Mononuclear cell (primary cell): ENCODE results near the gene PTPN20. TPM values are rescaled to one million over a fixed set of nuclear protein-coding genes. Genes with fewer than 3 reads are reported as not detected.
"Not testable (repeated sequence)": the region's sequence is repeated elsewhere in the genome, so short reads cannot be mapped to it uniquely, and the experiment has no call there.

Source experiments
- H3K27me3 ChIP-seq: 2 replicates; pipeline ENCODE4 v1.6.0; 2011; ENCODE audit warnings: low read length, control low read depth; ENCODE audit not compliant: insufficient read depth
- H3K4me1 ChIP-seq: 2 replicates; pipeline ENCODE4 v1.5.1; 2011; ENCODE audit warnings: mild to moderate bottlenecking, low read length, control low read depth; ENCODE audit not compliant: insufficient read depth
- H3K4me3 ChIP-seq: 2 replicates; pipeline ENCODE4 v1.5.1; 2011; ENCODE audit warnings: mild to moderate bottlenecking, low read length, moderate library complexity
- H3K9me3 ChIP-seq: 2 replicates; pipeline ENCODE4 v1.5.1; 2011; ENCODE audit warnings: low read depth, mild to moderate bottlenecking, control low read depth, low read length
- total RNA-seq: library from RNA; depleted of rRNA; stranded (reverse); fragments of >200 nt; gene quantifications from one replicate; pipeline ENCODE4 v1.2.3, GENCODE V29; 2012

The PTPN20 gene
- total RNA-seq, 1 donor = 0.73 TPM

DNA sequence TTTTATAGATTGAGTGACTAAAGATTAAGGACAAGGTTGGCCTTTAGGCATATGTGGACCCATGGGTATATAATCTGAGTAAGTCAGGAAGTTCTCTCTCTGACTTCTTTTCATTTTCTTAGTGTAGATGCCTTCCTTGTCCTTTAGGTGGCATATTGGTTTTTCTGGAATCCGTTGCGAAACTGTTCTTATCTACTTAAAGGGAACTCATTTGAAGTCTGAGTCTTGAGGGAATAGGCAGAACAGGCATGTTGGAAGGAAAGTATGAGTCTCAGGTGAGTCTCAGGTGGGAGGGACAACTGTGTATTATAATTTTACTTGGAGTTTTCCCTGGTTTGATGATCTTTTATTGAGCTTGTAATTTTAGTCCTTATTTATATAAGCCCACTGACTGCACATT, 14.6 kb downstream of the PTPN20 start:
- not testable (repeated sequence) for H3K27me3 ChIP-seq, H3K4me3 ChIP-seq, H3K4me1 ChIP-seq, H3K9me3 ChIP-seq

DNA sequence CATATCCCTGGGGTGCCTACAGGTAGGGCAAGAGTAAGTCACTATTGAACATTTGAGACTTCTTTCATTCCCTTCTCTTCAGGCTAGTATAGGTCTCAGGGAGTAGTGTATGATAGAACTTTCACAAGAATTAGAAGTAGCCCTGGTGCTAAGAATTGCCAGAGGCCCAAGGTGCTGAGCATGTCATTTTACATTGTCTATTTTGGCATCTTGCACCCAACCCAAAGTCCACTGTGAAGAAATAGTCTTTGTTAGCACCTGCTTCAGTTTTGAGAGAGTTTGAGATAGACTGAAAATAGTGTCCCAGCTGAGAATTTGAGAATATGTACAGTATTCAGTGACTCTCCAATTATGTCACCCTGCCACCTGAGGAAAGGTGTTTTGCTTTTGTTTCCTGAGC, 17.6 kb downstream of the PTPN20 start:
- not testable (repeated sequence) for H3K27me3 ChIP-seq, H3K4me3 ChIP-seq, H3K4me1 ChIP-seq, H3K9me3 ChIP-seq

DNA sequence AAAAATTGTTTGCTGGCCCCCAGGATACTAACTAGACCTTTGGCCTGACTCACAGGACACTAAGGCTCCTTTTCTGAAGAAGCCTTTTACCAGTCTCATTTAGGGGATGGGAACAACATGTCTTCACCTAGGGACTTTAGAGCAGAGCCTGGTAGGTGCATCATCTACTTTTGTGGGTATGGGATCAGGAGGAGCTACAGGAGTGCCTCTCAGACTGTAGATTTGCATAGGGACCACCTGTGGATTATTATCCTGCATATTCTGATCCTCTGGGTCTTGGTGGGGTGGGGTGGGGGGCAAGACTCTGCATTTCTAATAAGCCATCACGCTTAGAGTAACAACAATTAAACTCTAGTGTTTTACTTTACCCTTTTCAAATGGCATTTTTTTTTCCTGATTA, 21.2 kb downstream of the PTPN20 start:
- not testable (repeated sequence) for H3K4me1 ChIP-seq, H3K27me3 ChIP-seq, H3K4me3 ChIP-seq, H3K9me3 ChIP-seq

DNA sequence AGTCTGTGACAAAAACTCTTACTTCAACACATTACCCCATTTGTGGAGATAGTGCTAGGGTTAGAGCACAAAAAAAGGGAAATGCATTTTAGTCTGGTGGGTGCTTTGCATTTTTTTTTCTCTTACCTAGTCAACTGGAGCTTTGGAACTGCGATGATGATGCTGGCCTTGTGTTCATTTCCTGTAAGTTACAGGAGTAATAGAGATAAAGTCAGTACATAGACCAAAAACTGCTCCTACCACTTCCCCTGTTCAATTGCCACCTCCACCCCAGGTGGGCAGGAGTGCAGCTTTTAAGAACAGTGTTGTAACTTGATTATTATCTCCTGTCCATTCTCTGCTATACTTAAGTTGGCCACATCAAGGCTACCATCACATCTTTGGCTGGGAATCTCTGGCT, 29.9 kb downstream of the PTPN20 start:
- H3K4me1 ChIP-seq, H3K27me3 ChIP-seq, H3K4me3 ChIP-seq, H3K9me3 ChIP-seq: not testable (repeated sequence)

DNA sequence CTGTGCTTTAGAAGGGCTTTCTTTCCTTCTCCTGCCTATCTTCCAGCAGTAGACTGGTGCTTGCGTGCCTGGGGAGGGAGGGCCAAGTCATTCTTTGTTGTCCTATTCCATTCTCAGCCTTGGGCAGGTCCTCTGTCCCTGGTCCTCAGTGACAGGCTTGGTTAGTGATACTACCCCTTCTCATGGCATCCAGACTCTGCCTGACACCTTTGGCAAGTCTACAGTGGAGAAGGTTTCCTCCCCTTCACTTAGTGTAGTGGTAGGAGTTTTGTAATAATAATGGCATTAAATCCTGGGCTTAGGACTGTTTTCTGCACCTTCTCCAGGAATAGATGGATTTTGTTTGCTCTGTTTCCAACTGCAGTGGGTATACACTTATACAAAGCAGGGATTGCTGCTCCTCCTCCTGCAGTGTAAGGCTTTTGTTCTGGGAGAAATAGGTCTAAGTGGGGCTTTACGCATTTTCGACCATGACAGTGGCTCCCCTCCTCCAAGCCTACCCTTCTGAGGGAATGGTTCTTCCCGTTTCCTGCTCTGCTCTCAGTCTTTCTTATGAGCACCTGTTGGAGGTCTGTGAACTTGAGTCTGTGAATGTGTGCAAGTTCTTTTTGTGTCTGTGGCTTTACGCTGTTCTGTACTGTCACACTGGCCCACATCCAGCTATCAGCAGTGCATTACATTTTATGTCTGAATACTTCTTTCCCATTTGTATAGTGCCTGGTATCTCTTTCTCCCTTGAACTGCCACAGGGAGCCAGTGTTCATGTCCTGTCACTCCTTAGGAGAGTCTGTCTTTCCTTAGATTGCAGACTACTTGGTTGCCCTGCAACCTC, 37.7 kb downstream of the PTPN20 start:
- H3K4me1 ChIP-seq, H3K27me3 ChIP-seq, H3K9me3 ChIP-seq, H3K4me3 ChIP-seq: not testable (repeated sequence)

DNA sequence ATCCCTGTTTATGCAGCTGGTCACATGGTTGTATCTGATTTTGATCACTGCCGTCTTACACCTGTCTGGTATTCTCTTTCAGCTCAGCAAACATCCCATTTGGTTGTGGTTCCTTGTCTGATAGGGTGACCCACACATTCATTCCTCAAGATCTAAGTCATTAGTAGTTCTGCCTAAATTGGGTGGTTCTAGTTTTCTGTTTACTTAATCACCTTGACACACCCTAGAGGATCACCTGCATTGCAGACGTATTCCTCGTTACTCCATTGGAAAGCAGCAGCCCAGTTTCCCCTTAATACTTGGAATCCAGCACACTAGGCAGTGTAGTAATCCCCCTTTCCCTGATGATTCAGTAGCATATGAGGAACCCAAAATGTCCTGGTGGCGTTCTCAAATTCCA, 41.3 kb downstream of the PTPN20 start:
- H3K9me3 ChIP-seq, H3K27me3 ChIP-seq, H3K4me1 ChIP-seq, H3K4me3 ChIP-seq: not testable (repeated sequence)

DNA sequence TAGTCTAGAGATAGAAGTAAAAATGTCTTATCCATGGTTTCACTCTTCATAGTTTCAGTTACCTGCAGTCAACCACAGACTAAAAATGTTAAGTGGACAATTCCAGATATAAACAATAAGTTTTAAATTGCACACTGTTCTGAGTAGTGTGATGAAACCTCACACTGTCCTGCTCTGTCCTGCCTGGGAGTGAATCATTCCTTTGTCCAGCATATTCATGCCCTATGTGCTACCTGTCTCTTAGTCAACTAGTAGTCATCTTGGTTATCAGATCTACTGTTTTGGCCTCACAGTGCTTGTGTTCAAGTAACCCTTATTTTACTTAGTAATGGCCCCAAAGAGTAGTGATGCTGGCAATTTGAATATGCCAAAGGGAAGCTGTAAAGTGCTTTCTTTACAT, 49.5 kb downstream of the PTPN20 start:
- not testable (repeated sequence) for H3K4me1 ChIP-seq, H3K4me3 ChIP-seq, H3K9me3 ChIP-seq, H3K27me3 ChIP-seq

DNA sequence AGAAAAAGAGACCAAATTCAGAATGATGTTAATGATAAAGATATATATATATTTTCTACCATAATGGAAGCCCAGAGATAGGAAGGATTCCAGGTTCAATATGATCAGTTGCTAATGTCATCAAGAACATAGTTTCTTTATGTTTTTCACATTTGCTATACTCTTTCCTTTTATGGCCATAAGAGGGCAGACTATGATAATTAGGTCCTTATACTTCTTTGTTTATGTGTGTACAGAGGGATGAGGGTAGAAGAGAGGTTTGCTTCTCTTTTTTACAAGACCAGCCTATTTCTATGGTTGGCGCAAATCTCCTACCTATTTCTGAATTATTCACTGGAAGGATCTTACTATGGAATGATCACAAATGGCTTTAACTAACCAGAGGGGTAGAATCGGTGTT, 52.1 kb downstream of the PTPN20 start:
- not testable (repeated sequence) for H3K9me3 ChIP-seq, H3K4me1 ChIP-seq, H3K27me3 ChIP-seq, H3K4me3 ChIP-seq

DNA sequence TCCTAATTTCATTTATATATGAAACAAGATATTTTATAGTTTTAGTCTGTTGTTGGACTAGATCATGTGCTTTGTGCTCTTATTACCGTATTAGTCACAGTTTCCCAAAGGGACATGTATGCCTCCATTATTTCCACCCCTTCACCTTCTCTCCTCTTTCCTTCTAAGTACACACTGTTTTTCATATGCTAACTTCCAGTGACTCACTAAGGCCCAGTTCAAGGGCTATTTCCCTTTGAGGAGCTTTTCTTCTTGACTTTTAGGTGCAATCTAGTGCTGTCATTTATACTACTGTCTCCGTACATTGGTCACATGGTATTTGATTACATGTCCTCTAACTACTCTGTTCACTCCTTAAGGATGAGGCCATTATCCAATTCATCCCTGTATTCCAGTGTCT, 55.8 kb downstream of the PTPN20 start:
- H3K27me3 ChIP-seq, H3K4me3 ChIP-seq, H3K9me3 ChIP-seq, H3K4me1 ChIP-seq: not testable (repeated sequence)

DNA sequence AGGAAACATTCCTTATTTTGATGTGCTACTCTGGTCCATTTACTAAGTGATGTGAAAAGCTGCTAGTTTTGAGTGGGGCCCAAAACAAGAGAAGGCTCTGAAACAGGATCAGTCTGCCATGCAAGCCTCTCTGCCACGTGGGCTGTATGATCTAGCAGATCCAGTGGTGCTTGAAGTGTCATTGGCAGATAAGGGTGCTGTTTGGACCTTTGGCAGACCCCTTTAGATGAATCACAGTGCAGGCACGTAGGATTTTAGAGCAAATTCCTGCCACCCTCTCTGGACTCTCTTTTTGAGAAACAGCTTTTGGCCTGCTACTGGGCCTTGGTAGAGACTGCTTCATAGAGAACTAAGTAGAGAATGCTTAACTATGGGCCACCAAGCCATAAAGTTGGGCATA, 69.0 kb downstream of the PTPN20 start:
- not testable (repeated sequence) for H3K27me3 ChIP-seq, H3K4me1 ChIP-seq, H3K4me3 ChIP-seq, H3K9me3 ChIP-seq

DNA sequence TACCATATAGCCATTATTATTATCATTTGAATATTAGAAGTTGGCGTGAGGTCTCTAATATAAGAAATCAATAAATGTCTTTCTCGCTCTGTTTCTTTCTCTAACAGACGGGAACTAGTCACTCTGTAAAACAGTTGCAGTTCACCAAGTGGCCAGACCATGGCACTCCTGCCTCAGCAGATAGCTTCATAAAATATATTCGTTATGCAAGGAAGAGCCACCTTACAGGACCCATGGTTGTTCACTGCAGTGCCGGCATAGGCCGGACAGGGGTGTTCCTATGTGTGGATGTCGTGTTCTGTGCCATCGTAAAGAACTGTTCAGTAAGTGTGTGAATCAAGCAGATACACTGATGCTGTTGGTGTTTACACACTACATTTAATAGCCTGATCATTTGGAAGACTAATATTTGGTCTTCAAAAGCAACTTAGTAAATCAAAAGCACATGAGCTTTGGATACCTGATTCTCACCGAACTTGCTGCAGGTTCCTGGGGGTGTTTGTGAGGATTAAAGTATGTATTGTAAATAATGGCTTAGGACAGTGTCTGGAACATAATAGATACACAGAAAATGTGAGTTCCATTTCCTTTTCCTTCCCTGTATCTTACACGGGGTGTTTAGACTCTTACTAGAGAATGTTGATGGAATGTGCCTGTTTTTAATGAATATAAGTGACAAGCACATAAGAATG, 76.2 kb downstream of the PTPN20 start:
- H3K4me1 ChIP-seq, H3K27me3 ChIP-seq, H3K4me3 ChIP-seq, H3K9me3 ChIP-seq: not testable (repeated sequence)

DNA sequence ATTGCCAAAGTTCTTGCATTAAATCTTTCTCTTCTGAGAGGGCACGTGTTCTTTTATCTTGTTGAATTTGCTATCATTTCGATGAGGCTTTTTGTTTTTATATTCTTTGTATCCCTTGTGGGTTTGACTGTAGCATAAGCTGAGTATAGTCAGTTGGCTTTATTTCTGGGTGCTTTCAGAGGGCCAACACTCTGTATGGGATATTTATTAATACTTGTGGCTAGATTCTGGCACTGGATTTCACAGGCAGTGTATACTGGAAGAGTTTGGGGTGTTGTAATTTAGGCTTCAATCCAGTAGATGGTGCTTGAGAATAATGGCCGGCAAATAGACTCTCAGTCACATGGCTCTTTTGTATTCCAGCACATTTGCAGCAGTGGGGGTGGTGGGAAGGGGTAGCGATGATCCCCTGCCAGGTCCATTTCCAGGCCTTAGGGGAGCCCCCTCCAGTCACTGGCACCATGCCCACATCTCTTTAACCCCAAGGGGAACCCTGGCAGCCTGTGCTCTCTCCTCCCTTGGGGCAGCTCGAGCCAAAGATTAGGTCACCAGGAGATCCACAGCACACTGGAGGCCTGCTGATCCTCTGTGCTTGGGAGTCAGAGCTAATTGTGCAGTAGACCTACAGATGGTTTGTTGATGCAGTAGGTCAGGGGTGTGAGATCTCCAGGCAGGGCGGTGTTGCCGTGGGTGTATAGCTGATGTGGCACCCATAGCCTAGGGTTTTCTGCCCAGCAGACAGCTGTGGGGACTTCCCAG, 81.8 kb downstream of the PTPN20 start:
- no peak overlapping the region for H3K4me3 ChIP-seq
- H3K9me3 ChIP-seq = no peaks in the 10 kb centered on the region
- H3K4me1 ChIP-seq = no peaks in the 10 kb centered on the region
- no peaks in the 10 kb centered on the region for H3K27me3 ChIP-seq

DNA sequence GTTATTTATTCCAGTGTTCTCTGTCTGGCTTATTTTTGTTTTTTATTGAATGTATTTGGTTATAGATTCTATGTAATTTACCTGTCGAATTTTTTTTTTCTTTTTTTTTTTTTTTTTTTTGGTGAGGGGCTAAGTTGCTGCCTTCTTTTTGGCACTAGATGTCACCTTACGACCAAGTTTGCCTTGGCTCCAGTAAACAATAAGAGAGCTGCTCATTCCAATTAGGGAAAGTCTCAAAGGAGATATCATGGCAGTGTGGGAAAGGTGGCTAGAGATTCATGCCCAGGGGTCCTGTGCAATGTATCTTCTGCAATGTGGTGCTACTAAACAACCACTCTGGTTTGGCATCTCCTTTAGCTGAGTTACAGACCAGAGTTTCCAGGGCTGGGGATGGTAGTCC, 84.0 kb downstream of the PTPN20 start:
- Histone ChIP-seq H3K4me3 (no peak overlapping the region), H3K4me1 (no peaks in the 10 kb centered on the region), H3K9me3 (no peaks in the 10 kb centered on the region), H3K27me3 (no peaks in the 10 kb centered on the region)

DNA sequence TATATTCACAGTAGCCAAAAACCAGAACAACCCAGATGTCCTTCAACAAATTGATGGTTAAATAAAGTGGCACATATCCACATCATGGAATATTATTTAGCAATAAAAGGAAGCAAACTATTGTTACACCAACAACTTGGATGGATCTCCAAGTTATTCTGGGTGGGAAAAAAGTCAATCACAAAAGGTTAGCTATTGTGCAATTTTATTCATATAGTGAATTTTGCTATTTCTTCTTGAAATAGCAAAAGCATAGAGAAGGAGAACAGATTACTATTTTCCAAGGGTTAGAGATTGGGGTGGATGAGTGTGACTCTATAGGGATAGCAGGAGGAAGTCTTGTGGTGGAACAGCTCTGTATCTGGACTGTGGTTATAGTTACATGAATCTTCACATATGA, 87.0 kb downstream of the PTPN20 start:
- H3K4me3 ChIP-seq = no peak overlapping the region
- no peaks in the 10 kb centered on the region for H3K4me1 ChIP-seq
- H3K9me3 ChIP-seq = no peaks in the 10 kb centered on the region
- H3K27me3 ChIP-seq = no peaks in the 10 kb centered on the region

DNA sequence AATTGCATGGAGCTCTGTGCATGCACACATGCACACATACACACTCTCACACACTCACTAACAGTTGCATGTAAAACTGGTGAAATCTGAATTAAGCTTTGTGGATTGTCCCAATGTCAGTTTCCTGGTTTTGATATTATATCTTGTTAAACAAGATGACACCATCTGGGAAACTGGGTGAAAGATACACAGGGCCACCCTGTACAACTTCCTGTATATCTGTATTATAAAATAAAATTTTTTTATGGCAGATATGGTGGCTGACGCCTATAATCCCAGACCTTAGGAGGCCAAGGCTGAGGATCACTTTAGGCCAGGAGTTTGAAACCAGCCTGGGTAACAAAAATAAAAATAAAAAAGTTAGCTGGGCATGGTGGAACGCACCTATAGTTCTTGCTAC, 87.4 kb downstream of the PTPN20 start:
- Histone ChIP-seq H3K27me3 (no peaks in the 10 kb centered on the region), H3K9me3 (no peaks in the 10 kb centered on the region), H3K4me3 (no peak overlapping the region), H3K4me1 (no peaks in the 10 kb centered on the region)

DNA sequence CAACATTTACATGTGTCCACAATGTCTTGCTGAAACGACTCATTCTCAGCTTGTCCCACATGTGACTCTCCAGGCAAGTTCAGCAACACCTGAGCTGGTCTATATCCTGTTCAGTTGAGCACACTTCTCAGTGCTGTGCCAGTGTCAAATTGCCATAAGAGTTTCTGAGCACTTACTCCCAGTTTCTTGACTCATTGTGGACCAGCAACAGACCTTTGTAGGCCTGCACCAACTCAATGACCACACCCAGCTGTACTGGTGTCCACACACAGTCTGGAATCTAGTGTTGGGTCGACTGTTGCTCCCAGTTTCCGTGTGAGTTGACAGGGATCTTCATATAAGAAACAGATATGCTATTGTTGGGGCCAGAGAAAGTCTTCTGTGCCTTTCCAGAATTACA, 88.0 kb downstream of the PTPN20 start:
- no peaks in the 10 kb centered on the region for H3K4me1 ChIP-seq
- no peaks in the 10 kb centered on the region for H3K27me3 ChIP-seq
- no peaks in the 10 kb centered on the region for H3K9me3 ChIP-seq
- H3K4me3 ChIP-seq = no peak overlapping the region
